Measurements from ENCODE around the gene SLC12A6. TPM values are rescaled to one million over a fixed set of nuclear protein-coding genes. Genes with fewer than 3 reads are reported as not detected.

Gene SLC12A6
- total RNA-seq, 1 donor from 2014 or later = 39.5 TPM

GRCh38 chr15:34259566-34259965 is 78.0 kb downstream of the SLC12A6 start:
- no peak for DNase-seq

- no peak for DNase-seq
Observed at GRCh38 chr15:34258151-34258550, 79.4 kb downstream of the SLC12A6 start.

- no peak for DNase-seq
Observed at GRCh38 chr15:34252545-34252944, 85.0 kb downstream of the SLC12A6 start.

GRCh38 chr15:34248190-34248589 is 89.4 kb downstream of the SLC12A6 start:
- DNase-seq = no peak

- DNase-seq = no peak
Observed at GRCh38 chr15:34246276-34246976, 91.2 kb downstream of the SLC12A6 start.

GRCh38 chr15:34243226-34243625 is 94.4 kb downstream of the SLC12A6 start:
- no peak for DNase-seq

- no peak for DNase-seq
Observed at GRCh38 chr15:34242331-34242710, 95.3 kb downstream of the SLC12A6 start.

- no peak for DNase-seq
Observed at GRCh38 chr15:34241376-34242330, 95.9 kb downstream of the SLC12A6 start.

GRCh38 chr15:34240537-34240936 is 97.0 kb downstream of the SLC12A6 start:
- no peak for DNase-seq

GRCh38 chr15:34239151-34239808 is 98.3 kb downstream of the SLC12A6 start:
- no peak for DNase-seq

- no peak for DNase-seq
Observed at GRCh38 chr15:34233614-34234013, 104.0 kb downstream of the SLC12A6 start.

GRCh38 chr15:34223904-34224596 is 113.5 kb downstream of the SLC12A6 start:
- no peak for DNase-seq

GRCh38 chr15:34217587-34218225 is 119.9 kb downstream of the SLC12A6 start:
- DNase-seq = no peak

- no peak for DNase-seq
Observed at GRCh38 chr15:34216527-34217270, 120.9 kb downstream of the SLC12A6 start.

- no peak for DNase-seq
Observed at GRCh38 chr15:34214135-34214534, 123.4 kb downstream of the SLC12A6 start.

- no peak for DNase-seq
Observed at GRCh38 chr15:34213690-34214089, 123.9 kb downstream of the SLC12A6 start.

GRCh38 chr15:34209421-34210282 is 127.9 kb downstream of the SLC12A6 start, which contains the start of gene KATNBL1:
Gene KATNBL1 (minus strand): TSS chr15:34210096. CDS start chr15:34163676, 46,420 bp downstream.
- DNase-seq = peak; percentile 91

GRCh38 chr15:34206011-34206410 is 131.6 kb downstream of the SLC12A6 start:
- DNase-seq = no peak

- no peak for DNase-seq
Observed at GRCh38 chr15:34203936-34204335, 133.6 kb downstream of the SLC12A6 start.

GRCh38 chr15:34203305-34203704 is 134.3 kb downstream of the SLC12A6 start:
- DNase-seq = no peak
